ENCODE results near the gene EVC2.

DNA sequence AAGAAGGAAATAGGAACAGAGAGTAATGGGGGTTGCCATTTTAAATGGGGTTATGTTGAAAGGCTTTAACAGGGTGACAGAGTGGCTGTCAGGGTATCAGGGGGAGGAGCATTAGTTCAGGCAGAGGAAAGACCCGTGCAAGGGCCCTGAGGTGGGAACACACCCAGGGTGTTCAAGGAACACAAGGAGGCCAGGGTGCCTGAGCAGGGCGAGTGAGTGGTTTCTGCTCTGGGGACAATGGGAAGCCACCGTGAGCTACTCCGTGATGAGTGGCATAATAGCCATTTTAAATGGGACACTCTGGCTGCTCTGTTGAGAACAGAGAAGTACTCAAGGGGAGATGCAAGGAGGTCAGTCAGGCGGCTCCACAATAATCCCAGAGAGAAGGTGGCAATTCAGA, 4.5 kb downstream of the EVC2 start:
- TF ChIP-seq EZH2 (IDR thresholded peaks at IDR 0.05; ENCODE audit: insufficient read depth, poor library complexity, severe bottlenecking): no peak
- no peak for TF ChIP-seq EZH2phosphoT487 (IDR thresholded peaks at IDR 0.05; ENCODE audit: insufficient read depth, low read depth)

Data from GM23248 (cell line).